ENCODE results near the gene CD82. TPM values are rescaled to one million over a fixed set of nuclear protein-coding genes. Genes with fewer than 3 reads are reported as not detected.
"Not testable (repeated sequence)": the region's sequence is repeated elsewhere in the genome, so short reads cannot be mapped to it uniquely, and the experiment has no call there.

CD82 gene
- polyA plus RNA-seq, 1 of the 3 experiments (the other 2 are of a cell fraction): 39.2 TPM

GRCh38 chr11:44660535-44660934, 95.1 kb downstream of the CD82 start:
- not testable (repeated sequence) for H3K4me2 ChIP-seq; H3F3A ChIP-seq (replicated peaks; ENCODE audit: insufficient read depth); H2AFZ ChIP-seq (ENCODE audit: low read depth); DNase-seq; H3K4me3 ChIP-seq (ENCODE audit: low read depth in 2 of 2, low read length in 1 of 2); H3K27ac ChIP-seq (ENCODE audit: low read depth in 2 of 2, low read length in 1 of 2); H3K36me3 ChIP-seq (replicated peaks in 1 of 2; ENCODE audit: control insufficient read depth in 1 of 2, insufficient read depth in 2 of 2, low read length in 1 of 2); H3K9ac ChIP-seq; H3K9me2 ChIP-seq; H3K9me3 ChIP-seq; H3K27me3 ChIP-seq (ENCODE audit: insufficient read depth); H4K20me1 ChIP-seq (ENCODE audit: insufficient read depth); H3K79me2 ChIP-seq (ENCODE audit: insufficient read depth)
- 79% methylated on average over 3 of the region's 3 CpGs for WGBS (ENCODE audit: low lambda C conversion rate)
- H3K4me1 ChIP-seq (ENCODE audit: control insufficient read depth in 1 of 2, insufficient read depth in 2 of 2, low read depth in 1 of 2, low read length in 1 of 2): peaks cover 0 to 14% of the 10 kb centered on the region in 2 experiments; a peak in 1 of 4 replicates
- POLR2A ChIA-PET: interaction anchor here (1.2 kb wide), 1 partner anchor 26 kb away, joined by 3 read pairs; no protein-coding TSS in a partner anchor
- CTCF ChIA-PET: interaction anchor here (1.1 to 2.3 kb wide), 3 partner anchors 33 to 251 kb away, joined by 3 to 5 read pairs (median 5); no protein-coding TSS in a partner anchor

- Histone ChIP-seq H3K9me2 (no peaks in the 10 kb centered on the region), H3K27me3 (ENCODE audit: insufficient read depth) (no peaks in the 10 kb centered on the region; the same call in 1 of the 2 replicates), H4K20me1 (ENCODE audit: insufficient read depth) (no peaks in the 10 kb centered on the region), H3K4me1 (ENCODE audit: control insufficient read depth in 1 of 2, insufficient read depth in 2 of 2, low read depth in 1 of 2, low read length in 1 of 2) (peaks cover 0 to 14% of the 10 kb centered on the region in 2 experiments; a peak in 1 of 4 replicates), H2AFZ (ENCODE audit: low read depth) (no peak overlapping the region), H3K4me2 (no peak overlapping the region), H3K9me3 (no peaks in the 10 kb centered on the region), H3K4me3 (ENCODE audit: low read depth in 2 of 2, low read length in 1 of 2) (no peak overlapping the region), H3F3A (replicated peaks; ENCODE audit: insufficient read depth) (no peaks in the 10 kb centered on the region), H3K79me2 (ENCODE audit: insufficient read depth) (no peaks in the 10 kb centered on the region), H3K27ac (ENCODE audit: low read depth in 2 of 2, low read length in 1 of 2) (no peak overlapping the region), H3K36me3 (replicated peaks in 1 of 2; ENCODE audit: control insufficient read depth in 1 of 2, insufficient read depth in 2 of 2, low read length in 1 of 2) (no peaks in the 10 kb centered on the region), H3K9ac (no peak overlapping the region)
- no peak for DNase-seq
- WGBS (ENCODE audit: low lambda C conversion rate): 72% methylated on average over 7 of the region's 7 CpGs
- POLR2A ChIA-PET: interaction anchor here (1.2 kb wide), 1 partner anchor 27 kb away, joined by 3 read pairs; no protein-coding TSS in a partner anchor
- CTCF ChIA-PET: interaction anchor here (1.5 kb wide), 1 partner anchor 250 kb away, joined by 5 read pairs; no protein-coding TSS in a partner anchor
- TF ChIP-seq EZH2phosphoT487 (IDR thresholded peaks at IDR 0.05; ENCODE audit: borderline replicate concordance, low read depth) (no peak), FOXJ3 (CRISPR knock-in tag; IDR thresholded peaks at IDR 0.05) (no peak), USF1 (IDR thresholded peaks at IDR 0.05; ENCODE audit: borderline replicate concordance, low read depth) (no peak)
Observed at GRCh38 chr11:44661311-44661717, 95.9 kb downstream of the CD82 start.

Small RNA genes within 50 kb of the gene (small RNA-seq; reads per million reads assigned to genes)
- gene AC104010.1: 0 reads per million in 7 experiments

Other genes with a start within 250 kb of the CD82 start
- gene TSPAN18, start 161.3 kb downstream of the CD82 start, polyA plus RNA-seq (2012; rRNA removed): 0.72 and 1.3 TPM in 2 replicates